Measurements from ENCODE around the gene PIRT.

DNA sequence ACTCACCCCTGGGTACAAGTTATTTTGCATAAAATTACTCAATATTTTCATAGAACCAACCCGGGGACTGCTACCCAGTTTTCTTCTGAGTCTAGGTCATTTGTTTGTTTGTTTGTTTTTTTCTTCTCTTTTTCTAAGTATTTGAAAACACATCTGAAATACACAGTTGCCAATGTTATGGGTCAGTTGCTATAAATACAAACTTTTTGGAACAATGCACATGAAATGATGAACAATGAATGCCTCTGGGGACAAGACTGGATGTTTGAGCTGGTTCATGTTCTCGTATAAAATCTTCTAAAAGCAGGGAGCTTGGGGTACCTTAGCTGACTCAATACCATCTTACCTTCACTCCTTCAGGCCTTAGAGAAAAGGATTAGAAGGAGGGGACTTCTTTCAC is 64.5 kb downstream of the PIRT start:
- TF ChIP-seq POLR2A (IDR thresholded peaks at IDR 0.05): no peak
- TF ChIP-seq, protein P1, sequence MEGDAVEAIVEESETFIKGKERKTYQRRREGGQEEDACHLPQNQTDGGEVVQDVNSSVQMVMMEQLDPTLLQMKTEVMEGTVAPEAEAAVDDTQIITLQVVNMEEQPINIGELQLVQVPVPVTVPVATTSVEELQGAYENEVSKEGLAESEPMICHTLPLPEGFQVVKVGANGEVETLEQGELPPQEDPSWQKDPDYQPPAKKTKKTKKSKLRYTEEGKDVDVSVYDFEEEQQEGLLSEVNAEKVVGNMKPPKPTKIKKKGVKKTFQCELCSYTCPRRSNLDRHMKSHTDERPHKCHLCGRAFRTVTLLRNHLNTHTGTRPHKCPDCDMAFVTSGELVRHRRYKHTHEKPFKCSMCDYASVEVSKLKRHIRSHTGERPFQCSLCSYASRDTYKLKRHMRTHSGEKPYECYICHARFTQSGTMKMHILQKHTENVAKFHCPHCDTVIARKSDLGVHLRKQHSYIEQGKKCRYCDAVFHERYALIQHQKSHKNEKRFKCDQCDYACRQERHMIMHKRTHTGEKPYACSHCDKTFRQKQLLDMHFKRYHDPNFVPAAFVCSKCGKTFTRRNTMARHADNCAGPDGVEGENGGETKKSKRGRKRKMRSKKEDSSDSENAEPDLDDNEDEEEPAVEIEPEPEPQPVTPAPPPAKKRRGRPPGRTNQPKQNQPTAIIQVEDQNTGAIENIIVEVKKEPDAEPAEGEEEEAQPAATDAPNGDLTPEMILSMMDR (IDR thresholded peaks at IDR 0.05): no peak
